K562 (cell line): ENCODE results near the gene CYP2A6. TPM values are rescaled to one million over a fixed set of nuclear protein-coding genes. Genes with fewer than 3 reads are reported as not detected.
"Not testable (repeated sequence)": the region's sequence is repeated elsewhere in the genome, so short reads cannot be mapped to it uniquely, and the experiment has no call there.

Experiments
- ATAC-seq: fragments of 200-7000 bp; cut with Tn5 transposase; 3 replicates; pipeline ENCODE4 v1.9.1; 2020; ENCODE audit warnings: moderate library complexity
- BruUV-seq: library from RNA; stranded (reverse); fragments of 400-500 nt; replicated peaks from 2 replicates; lab custom pipeline; 2021; lab: Mats Ljungman, UMichigan
- CTCF ChIA-PET: fragments of 300-600 bp; formaldehyde crosslinking; extraction: SDS; loops from one replicate; lab custom pipeline; 2021; ENCODE audit warnings: low intra/inter-chr PET ratio; lab: Yijun Ruan, JAX
- POLR2A ChIA-PET: fragments of 300-600, 350-650 bp; sonication (Branson Sonifier 250); formaldehyde crosslinking; extraction: SDS; loops from one replicate; lab custom pipeline; 2021; ENCODE audit warnings: antibody characterized with exemption, inconsistent platforms; lab: Yijun Ruan, JAX
- DNase-seq, 4 experiments: peaks; one replicate each; pipeline versions ENCODE4 v3.0.0 to v3.0.0-alpha.2; 2011 to 2018; ENCODE audit warnings: low spot score in 3 of 4, mixed read lengths in 3 of 4; ENCODE audit errors: extremely low read depth in 1 of 4
- FAIRE-seq: peaks from 2 replicates; lab custom pipeline; 2011; peaks lifted over from hg19 to GRCh38; lab: Jason Lieb, UNC
- H2AFZ ChIP-seq: 2 replicates; pipeline ENCODE4 v1.6.0; 2011; ENCODE audit warnings: low read depth, low read length, control low read depth, inconsistent platforms
- H3K27ac ChIP-seq: fragments of 200-600 bp; 3 replicates; pipeline ENCODE4 v1.8.0; 2011; ENCODE audit warnings: low read depth, mild to moderate bottlenecking, control low read depth, inconsistent platforms, low read length, moderate library complexity, mixed read lengths; ENCODE audit errors: extremely low read depth
- H3K27me3 ChIP-seq, 2 experiments: fragments of 300-600 bp in 1 of 2; 2 replicates in 1 of 2; 3 replicates in 1 of 2; pipeline versions ENCODE4 v1.6.0 to v1.8.0; 2011; ENCODE audit warnings: inconsistent platforms in 2 of 2, low read length in 2 of 2, mild to moderate bottlenecking in 1 of 2, mixed read lengths in 1 of 2, moderate library complexity in 1 of 2; ENCODE audit not compliant: control insufficient read depth in 2 of 2, insufficient read depth in 2 of 2
- H3K36me3 ChIP-seq: fragments of 300-600 bp; 3 replicates; pipeline ENCODE4 v1.8.0; 2011; ENCODE audit warnings: mild to moderate bottlenecking, low read length, inconsistent platforms; ENCODE audit not compliant: control insufficient read depth, insufficient read depth
- H3K4me1 ChIP-seq, 2 experiments: fragments of 200-600 bp in 1 of 2; replicated peaks in 1 of 2; 2 replicates in 1 of 2; 3 replicates in 1 of 2; pipeline versions ENCODE4 v1.5.1 to v1.8.0; 2011; ENCODE audit warnings: inconsistent platforms in 2 of 2, low read length in 2 of 2, mild to moderate bottlenecking in 1 of 2, mixed read lengths in 1 of 2, moderate library complexity in 1 of 2; ENCODE audit not compliant: control insufficient read depth in 2 of 2, insufficient read depth in 2 of 2
- H3K4me2 ChIP-seq: 2 replicates; pipeline ENCODE4 v1.6.1; 2011; ENCODE audit warnings: low read length, control low read depth, inconsistent platforms, mixed read lengths; ENCODE audit not compliant: insufficient read depth
- H3K4me3 ChIP-seq: fragments of 200-600 bp; sonication (generic), shearing (Covaris generic); 2 replicates; pipeline ENCODE4 v1.5.1; 2016; ENCODE audit warnings: control low read depth, inconsistent platforms
- H3K79me2 ChIP-seq: fragments of 200-600 bp; 3 replicates; pipeline ENCODE4 v1.8.0; 2011; ENCODE audit warnings: low read length, inconsistent platforms; ENCODE audit not compliant: control insufficient read depth, insufficient read depth
- H3K9ac ChIP-seq, 2 experiments: 2 replicates each; pipeline versions ENCODE4 v1.6.0 to v1.6.1; 2011; ENCODE audit warnings: low read depth in 2 of 2, low read length in 2 of 2, control low read depth in 1 of 2, inconsistent platforms in 1 of 2, mild to moderate bottlenecking in 1 of 2, mixed read lengths in 1 of 2; ENCODE audit not compliant: insufficient read depth in 1 of 2
- H3K9me1 ChIP-seq: one replicate; pipeline ENCODE4 v1.6.0; 2011; ENCODE audit warnings: inconsistent platforms, mild to moderate bottlenecking, low read length, moderate library complexity; ENCODE audit not compliant: control insufficient read depth, insufficient read depth
- H3K9me3 ChIP-seq: replicated peaks from 2 replicates; pipeline ENCODE4 v1.5.1; 2011; ENCODE audit warnings: low read depth, low read length, inconsistent platforms; ENCODE audit not compliant: control insufficient read depth, insufficient read depth
- H4K20me1 ChIP-seq: replicated peaks from 2 replicates; pipeline ENCODE4 v1.6.1; 2011; ENCODE audit warnings: low read length, inconsistent platforms, mixed read lengths; ENCODE audit not compliant: control insufficient read depth, insufficient read depth
- ARID4B ChIP-seq: sonication (generic); formaldehyde crosslinking; IDR thresholded peaks from 2 replicates; pipeline ENCODE4 v1.8.0; 2022; ENCODE audit warnings: mild to moderate bottlenecking, missing genetic modification reagents
- MAX ChIP-seq: sonication (generic); formaldehyde crosslinking; IDR thresholded peaks from 2 replicates; pipeline ENCODE4 v1.9.0; 2022; ENCODE audit warnings: mild to moderate bottlenecking, missing genetic modification reagents
- RBFOX2 ChIP-seq: fragments of 200-400 bp; formaldehyde crosslinking; IDR thresholded peaks from 2 replicates; pipeline ENCODE4 v1.6.1; 2017; ENCODE audit warnings: low read depth, mild to moderate bottlenecking, low read length, moderate library complexity
- WGBS: fragments of 100-300 bp; shearing (Covaris generic); methylation state at CpG from one replicate; pipeline ENCODE4 v1.1.6; 2016; ENCODE audit warnings: low coverage, mixed read lengths; ENCODE audit not compliant: insufficient coverage; ENCODE audit errors: missing lambda C conversion rate; 5-methylcytosine and 5-hydroxymethylcytosine counted together
- in situ Hi-C: fragments of 300-500 bp; cut with MboI; formaldehyde crosslinking; loops from 4 replicates; pipeline ENCODE4 v1.15.0; 2018; ENCODE audit warnings: inconsistent platforms, mixed read lengths
- intact Hi-C: fragments of 100-400 bp; cut with micrococcal nuclease; formaldehyde crosslinking; loops from 2 replicates; pipeline ENCODE4 v1.14.2; 2022
- polyA plus RNA-seq, 8 experiments: library from polyadenylated mRNA; depleted of rRNA in 4 of 8; stranded (reverse) in 5 of 8; unstranded in 3 of 8; fragments of >200 nt; fragmentation: Nextera tagmentation in 2 of 8; fragmentation: Illumina TruSeq in 1 of 8; extraction: Ambion mirVana in 2 of 8; extraction: Trizol in 1 of 8; gene quantifications; 2 replicates each; pipeline versions ENCODE4 v1.2.1 to v1.2.3, GENCODE V29; 2011 to 2014; ENCODE audit warnings: inconsistent platforms in 1 of 8, missing spikeins in 1 of 8
- total RNA-seq, 7 experiments: library from RNA; depleted of rRNA in 6 of 7; stranded (reverse); fragments of >200 nt in 6 of 7; fragmentation: Illumina TruSeq in 2 of 7; extraction: Trizol in 2 of 7; gene quantifications; 2 replicates each; pipeline versions ENCODE4 v1.2.1 to v1.2.3, GENCODE V29; 2011 to 2021; ENCODE audit warnings: low replicate concordance in 1 of 7

The CYP2A6 gene
- total and polyA plus RNA-seq, 9 of the 15 experiments (the other 6 are each of a cell fraction or from before 2014, with no cell fraction given): 0.31 TPM; not detected in 8

DNA sequence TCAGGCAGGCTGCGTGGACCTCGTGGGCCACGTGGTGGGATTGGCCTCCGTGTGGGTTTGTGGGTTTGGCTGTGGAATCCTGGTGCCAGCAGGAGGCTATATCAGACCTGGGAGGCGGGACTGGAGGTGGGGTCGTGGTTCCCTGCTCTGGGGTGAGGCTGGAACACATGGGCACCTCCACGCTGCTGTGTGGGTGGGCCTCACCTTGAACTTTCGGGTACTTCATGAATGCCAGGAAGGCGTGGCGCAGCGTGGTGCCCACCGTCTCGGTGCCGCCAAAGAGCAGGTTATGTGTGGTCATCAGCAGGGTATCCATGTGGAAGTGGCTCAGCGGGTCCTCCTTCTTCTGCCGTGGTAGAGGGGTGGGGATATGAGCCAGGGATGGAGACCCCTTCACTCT lies 25.3 kb downstream of the CYP2A6 start:
- H3K27me3 ChIP-seq, CTCF ChIA-PET, BruUV-seq, H4K20me1 ChIP-seq, H3K27ac ChIP-seq, H2AFZ ChIP-seq, POLR2A ChIA-PET, DNase-seq, FAIRE-seq, ATAC-seq, H3K36me3 ChIP-seq, in situ Hi-C loops, H3K4me3 ChIP-seq, H3K79me2 ChIP-seq, H3K9me3 ChIP-seq, H3K9me1 ChIP-seq: not testable (repeated sequence)
- TF ChIP-seq MAX (CRISPR knock-in tag) (0 out of 2 replicates have a peak, but pooled peaks have one; percentile 22), RBFOX2 (peak; percentile 35; the same call in 1 of the 2 replicates), ARID4B (peak; percentile 24; the same call in 1 of the 2 replicates)
- Histone ChIP-seq H3K4me2 (peak overlapping the region; percentile 67; the same call in 1 of the 2 replicates), H3K4me1 (peaks cover 41 to 54% of the 10 kb centered on the region in 2 experiments), H3K9ac (peak overlapping the region in 1 of 2 experiments; percentile 66; a peak in 2 of 4 replicates)
- 89% methylated on average over 9 of the region's 16 CpGs for WGBS
- intact Hi-C loops: loop anchor here (5.0 kb wide), 1 partner anchor 163 kb away; no protein-coding TSS in a partner anchor
